ENCODE data around the gene RAVER1. TPM values are rescaled to one million over a fixed set of nuclear protein-coding genes. Genes with fewer than 3 reads are reported as not detected.
"Not testable (repeated sequence)": the region's sequence is repeated elsewhere in the genome, so short reads cannot be mapped to it uniquely, and the experiment has no call there.

Gene RAVER1
- total and polyA plus RNA-seq, 2 of the 8 experiments (the other 6 are each of a cell fraction or from before 2014, with no cell fraction given) = 5.7 to 70.5 TPM

DNA sequence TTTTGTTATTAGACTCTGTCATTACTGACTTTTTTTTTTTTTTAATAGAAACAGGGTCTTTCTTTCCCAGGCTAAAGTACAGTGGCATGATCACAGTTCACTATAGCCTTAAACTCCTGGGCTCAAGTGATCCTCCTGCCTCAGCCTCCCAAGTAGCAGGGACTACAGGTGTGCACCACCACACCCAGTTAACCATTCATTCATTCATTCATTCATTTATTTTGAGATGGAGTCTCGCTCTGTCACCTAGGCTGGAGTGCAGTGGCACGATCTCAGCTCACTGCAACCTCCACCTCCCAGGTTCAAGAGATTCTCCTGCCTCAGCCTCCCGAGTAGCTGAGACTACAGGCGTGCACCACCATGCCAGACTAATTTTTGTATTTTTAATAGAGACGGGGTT lies 51.3 kb downstream of the RAVER1 start:
- H3K36me3 ChIP-seq (ENCODE audit: control insufficient read depth in 2 of 4, insufficient read depth in 4 of 4, low read length in 3 of 4); H3K79me2 ChIP-seq (ENCODE audit: control insufficient read depth in 1 of 2, insufficient read depth in 2 of 2, low read length in 2 of 2); H2BK5ac ChIP-seq (ENCODE audit: low read depth, low read length); H3K23me2 ChIP-seq (ENCODE audit: low read depth, low read length); POLR2A ChIA-PET (ENCODE audit: partially characterized antibody); H3K9me3 ChIP-seq (ENCODE audit: insufficient read depth in 2 of 2, low read depth in 1 of 2, low read length in 1 of 2); H2BK120ac ChIP-seq (replicated peaks; ENCODE audit: low read depth, low read length); H3K4me1 ChIP-seq (replicated peaks in 1 of 4; ENCODE audit: control insufficient read depth in 3 of 4, insufficient read depth in 4 of 4, low read length in 3 of 4); H3K56ac ChIP-seq (replicated peaks; ENCODE audit: insufficient read length, low read depth, low read length); H3K9ac ChIP-seq (replicated peaks in 1 of 4; ENCODE audit: extremely low read depth in 1 of 4, low read depth in 3 of 4, low read length in 3 of 4); H3K4ac ChIP-seq (replicated peaks; ENCODE audit: insufficient read length, low read depth, low read length); H4K20me1 ChIP-seq (replicated peaks in 1 of 2; ENCODE audit: control insufficient read depth in 1 of 2, insufficient read depth in 2 of 2, low read length in 2 of 2); H2BK15ac ChIP-seq (ENCODE audit: low read length); H3K4me3 ChIP-seq (ENCODE audit: extremely low read depth in 1 of 4, insufficient read depth in 2 of 4, low read depth in 3 of 4, low read length in 4 of 4); H3K27ac ChIP-seq (ENCODE audit: low read depth, low read length); H3K79me1 ChIP-seq (ENCODE audit: low read depth, low read length); H2BK20ac ChIP-seq (ENCODE audit: low read length); H2BK12ac ChIP-seq (ENCODE audit: low read depth, low read length); H3K4me2 ChIP-seq (ENCODE audit: insufficient read depth in 1 of 2, low read depth in 2 of 2, low read length in 2 of 2); H4K8ac ChIP-seq (ENCODE audit: extremely low read depth, insufficient read depth, low read length); H2AK5ac ChIP-seq (ENCODE audit: low read depth, low read length); H3K27me3 ChIP-seq (replicated peaks in 1 of 4; ENCODE audit: control insufficient read depth in 3 of 4, extremely low read depth in 1 of 4, insufficient read depth in 3 of 4, low read length in 3 of 4); H4K91ac ChIP-seq (replicated peaks; ENCODE audit: insufficient read length, low read length); FAIRE-seq; H4K5ac ChIP-seq (ENCODE audit: insufficient read length, low read depth, low read length); H3K18ac ChIP-seq (ENCODE audit: extremely low read depth, low read length); DNase-seq (ENCODE audit: low read depth in 1 of 2, low spot score in 2 of 2); H2AFZ ChIP-seq (ENCODE audit: low read length); H3K14ac ChIP-seq (ENCODE audit: insufficient read length); H3K23ac ChIP-seq (ENCODE audit: insufficient read length): not testable (repeated sequence)
- CTCF ChIA-PET (ENCODE audit: partially characterized antibody) = interaction anchor here (0.6 to 11.6 kb wide), 2 partner anchors 12 to 110 kb away, joined by 3 to 94 read pairs; partner anchors contain the start of gene ICAM1
- 94% methylated on average over 5 of the region's 5 CpGs; no CpG with 5 or more reads in 1 of the 2 experiments for WGBS, 2 experiments (ENCODE audit: extremely low coverage in 1 of 2, insufficient coverage in 1 of 2, insufficient read length in 1 of 2, insufficient replicate concordance in 2 of 2, low coverage in 1 of 2, low lambda C conversion rate in 2 of 2, missing lambda C conversion rate in 1 of 2)

Measured in H1 (cell line).